HG03139 (cell line): Measurements from ENCODE around the gene TNFRSF1B.
"Not testable (repeated sequence)": the region's sequence is repeated elsewhere in the genome, so short reads cannot be mapped to it uniquely, and the experiment has no call there.

Source experiments
- ATAC-seq: cut with Tn5 transposase; IDR thresholded peaks from one replicate; pipeline ENCODE4 v1.9.1; 2021; ENCODE audit not compliant: unreplicated experiment

The TNFRSF1B gene

DNA sequence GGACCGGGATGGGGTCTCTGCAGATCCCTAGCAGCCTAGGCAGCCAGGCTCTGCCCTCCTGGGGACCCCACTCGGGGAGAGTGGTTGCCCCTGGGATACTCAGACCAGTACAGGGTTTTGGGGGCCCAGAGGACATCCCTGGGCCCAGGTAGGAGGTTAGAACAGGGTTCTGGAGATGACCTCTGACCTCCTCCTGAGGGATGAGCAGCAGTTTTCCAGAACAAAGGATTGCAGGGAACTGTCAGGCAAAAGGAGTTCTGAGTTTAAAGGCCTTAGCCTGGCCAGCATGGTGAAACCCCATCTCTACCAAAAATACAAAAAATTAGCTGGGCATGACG lies 42.7 kb downstream of the TNFRSF1B start:
- ATAC-seq: no peak

GRCh38 chr1:12215118-12215961 lies 48.5 kb downstream of the TNFRSF1B start:
- no peak for ATAC-seq

DNA sequence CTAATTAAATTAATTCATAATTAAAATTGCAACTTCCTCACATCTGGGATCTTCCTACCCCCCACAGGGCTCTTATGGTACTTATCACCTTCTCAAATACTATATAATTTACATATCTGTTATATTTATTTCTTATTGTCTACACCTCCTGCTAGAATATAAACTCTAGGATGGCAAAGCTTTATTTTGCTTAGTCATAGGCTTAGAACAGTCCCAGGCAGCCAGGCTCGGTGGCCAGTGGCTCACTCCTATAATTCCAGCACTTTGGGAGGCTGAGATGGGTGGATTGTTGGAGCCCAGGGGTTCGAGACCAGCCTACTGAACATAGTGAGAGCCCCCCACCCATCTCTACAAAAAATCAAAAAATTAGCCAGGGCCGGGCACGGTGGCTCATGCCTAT lies 53.0 kb downstream of the TNFRSF1B start:
- no peak for ATAC-seq

GRCh38 chr1:12220890-12221289 lies 54.1 kb downstream of the TNFRSF1B start:
- no peak for ATAC-seq

- not testable (repeated sequence) for ATAC-seq
These were observed 55.9 kb downstream of the TNFRSF1B start for GRCh38 chr1:12222700-12223099.

DNA sequence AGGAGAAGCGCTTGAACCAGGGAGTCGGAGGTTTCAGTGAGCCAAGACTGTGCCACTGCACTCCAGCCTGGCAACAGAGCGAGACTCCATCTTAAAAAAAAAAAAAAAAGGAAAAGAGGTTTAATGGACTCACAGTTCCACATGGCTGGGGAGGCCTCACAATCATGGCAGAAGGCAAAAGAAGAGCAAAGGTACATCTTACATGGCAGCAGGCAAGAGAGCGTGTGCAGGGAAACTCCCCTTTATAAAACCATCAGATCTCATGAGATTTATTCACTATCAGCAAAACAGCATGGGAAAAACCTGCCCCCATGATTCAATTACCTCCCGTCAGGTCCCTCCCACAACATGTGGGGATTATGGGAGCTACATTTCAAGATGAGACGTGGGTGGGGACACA lies 57.3 kb downstream of the TNFRSF1B start:
- ATAC-seq: not testable (repeated sequence)

DNA sequence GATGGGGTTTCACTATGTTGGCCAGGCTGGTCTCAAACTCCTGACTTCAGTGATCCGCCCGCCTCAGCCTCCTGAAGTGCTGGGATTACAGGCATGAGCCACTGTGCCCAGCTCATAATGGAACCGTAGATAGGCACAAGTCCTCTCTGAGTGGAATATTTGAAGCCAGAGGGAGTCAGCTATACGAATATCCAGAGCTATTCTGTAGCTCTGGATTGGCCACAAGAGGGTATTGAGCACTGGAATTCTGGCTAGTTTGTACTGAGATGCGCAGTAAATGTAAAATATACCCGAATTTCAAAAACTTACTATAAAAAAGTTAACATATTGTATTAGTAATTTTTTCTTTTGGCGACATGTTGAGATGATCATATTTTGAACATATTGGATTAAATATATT lies 62.2 kb downstream of the TNFRSF1B start:
- ATAC-seq: no peak

DNA sequence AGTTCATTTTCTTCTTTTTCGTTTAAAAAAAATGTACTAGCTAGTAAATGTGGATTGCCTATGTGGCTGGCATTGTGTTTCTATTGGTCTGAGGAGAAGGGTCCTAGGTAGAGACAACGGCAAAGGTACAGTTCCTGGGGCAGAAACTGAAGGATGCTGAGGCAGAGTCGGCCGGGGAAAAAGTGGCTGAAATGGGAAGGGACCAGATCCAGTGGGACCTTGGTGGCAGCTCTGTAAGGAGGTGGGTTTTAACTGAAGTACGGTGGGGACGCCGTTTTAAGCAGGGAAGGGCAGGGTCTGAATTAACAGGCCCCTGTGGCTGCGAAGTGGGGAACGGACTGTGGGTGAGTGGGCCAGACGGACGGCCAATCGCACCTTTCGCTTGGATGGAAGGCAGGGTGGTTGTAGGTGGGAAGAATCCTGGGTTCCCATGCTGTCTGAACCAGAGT lies 62.6 kb downstream of the TNFRSF1B start:
- no peak for ATAC-seq

DNA sequence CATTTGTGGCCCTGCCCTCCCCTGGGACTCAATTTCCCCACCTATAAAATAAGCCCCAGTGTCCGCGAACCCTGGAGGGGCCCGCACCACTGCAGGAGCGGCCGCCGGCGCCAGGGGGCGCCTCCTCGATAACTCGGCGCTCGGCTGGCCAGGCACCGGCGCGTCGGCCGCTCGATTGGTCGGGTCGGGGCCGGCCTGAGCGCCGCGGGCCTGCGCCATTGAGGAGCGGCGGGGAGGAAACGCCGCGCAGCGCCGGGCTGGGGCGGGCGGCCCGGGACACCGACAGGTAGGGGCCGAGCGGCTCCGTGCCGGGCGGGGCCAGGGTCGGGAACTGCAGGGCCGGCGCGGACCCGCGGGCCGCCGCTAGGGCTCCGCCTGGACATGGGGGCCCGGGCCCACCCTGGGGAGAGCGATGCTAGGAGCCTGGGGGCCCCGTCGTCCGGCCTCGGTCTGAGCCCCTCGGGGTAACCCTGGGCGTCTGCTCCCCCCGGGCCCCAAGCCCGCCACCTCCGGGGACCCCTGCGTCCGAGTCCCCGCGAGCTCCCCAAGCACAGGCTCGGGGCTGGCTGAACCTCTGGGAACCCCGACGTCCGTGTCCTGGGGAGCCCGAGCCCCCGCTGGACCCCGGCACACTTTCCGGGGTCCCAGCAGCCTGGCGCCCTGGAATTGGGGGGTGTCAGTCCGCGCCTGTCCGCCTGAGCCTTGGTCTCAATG lies 63.2 kb downstream of the TNFRSF1B start, which contains the start of gene VPS13D:
VPS13D (plus strand) TSS at position 196 of the 714 bp plus-strand sequence. CDS start 4,237 bp downstream, outside the sequence.
- peak; percentile 70 for ATAC-seq

DNA sequence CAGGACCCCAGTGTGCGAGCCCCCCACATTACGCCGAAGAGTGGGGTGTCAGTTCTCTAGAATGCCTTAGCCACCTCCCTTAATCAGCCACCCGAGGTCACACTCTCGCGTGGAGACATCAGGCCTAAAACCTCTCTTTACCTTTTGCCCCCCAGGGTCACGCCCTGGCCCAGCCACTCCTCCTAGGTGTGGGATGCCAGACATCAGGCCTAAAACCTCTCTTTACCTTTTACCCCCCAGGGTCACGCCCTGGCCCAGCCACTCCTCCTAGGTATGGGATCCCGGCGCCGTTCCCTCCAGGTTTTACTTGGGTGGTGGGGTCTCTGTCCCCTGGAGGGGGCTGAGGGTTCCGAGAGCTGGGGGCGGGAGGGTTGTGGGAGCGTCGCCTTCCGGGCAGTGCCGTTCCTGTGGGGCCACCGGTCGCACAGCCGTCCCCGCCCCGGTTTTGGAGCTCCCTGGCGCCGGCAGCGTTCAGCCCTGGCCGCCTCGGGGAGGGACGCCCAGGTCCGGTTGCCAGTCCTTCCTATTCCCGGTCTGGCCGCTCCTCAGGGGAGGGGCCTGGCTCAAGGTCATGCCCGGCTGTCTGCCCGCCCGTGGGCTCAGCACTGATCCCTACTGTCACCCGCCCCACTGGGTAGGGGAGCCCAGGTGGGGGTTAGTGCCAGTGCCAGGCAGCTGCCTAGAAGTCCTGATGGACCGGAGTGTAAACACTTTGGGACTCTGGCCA lies 63.9 kb downstream of the TNFRSF1B start:
- ATAC-seq: no peak

DNA sequence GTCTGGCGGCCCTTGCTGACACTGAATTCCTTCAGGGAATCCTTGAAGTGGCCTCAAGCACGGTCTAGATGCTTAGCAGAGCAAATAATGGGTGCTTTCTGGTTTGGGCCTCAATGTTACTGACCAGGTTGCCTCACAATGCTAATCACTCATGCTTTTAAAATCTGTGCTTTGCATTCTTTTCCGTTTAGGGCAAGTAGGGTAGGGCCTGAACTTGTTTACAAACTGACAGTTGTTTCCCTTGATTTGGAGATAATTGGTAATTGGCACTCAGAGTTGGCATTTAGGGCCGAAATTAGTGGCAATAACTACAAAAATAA lies 64.4 kb downstream of the TNFRSF1B start:
- no peak for ATAC-seq

DNA sequence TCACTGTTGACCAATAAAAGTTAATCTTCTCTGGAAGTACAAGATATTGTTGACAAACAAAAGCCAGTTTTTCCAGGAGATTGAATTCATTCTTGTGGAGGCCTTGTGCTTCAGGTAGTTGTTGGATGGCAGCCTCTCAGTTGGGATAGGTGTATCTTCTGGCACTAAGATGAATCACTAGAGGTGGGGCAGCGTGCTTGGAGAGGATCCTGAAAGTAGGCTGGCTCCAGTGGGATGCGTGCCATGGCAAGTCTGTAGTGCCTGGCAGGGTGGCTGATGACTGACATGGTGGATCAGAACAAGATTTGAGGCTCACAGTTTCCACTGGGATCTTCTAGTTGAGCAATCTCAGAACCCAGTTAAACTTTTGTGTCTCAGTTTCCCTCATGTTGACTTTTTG lies 65.4 kb downstream of the TNFRSF1B start:
- no peak for ATAC-seq

GRCh38 chr1:12244078-12244477 lies 77.3 kb downstream of the TNFRSF1B start:
- ATAC-seq: no peak

DNA sequence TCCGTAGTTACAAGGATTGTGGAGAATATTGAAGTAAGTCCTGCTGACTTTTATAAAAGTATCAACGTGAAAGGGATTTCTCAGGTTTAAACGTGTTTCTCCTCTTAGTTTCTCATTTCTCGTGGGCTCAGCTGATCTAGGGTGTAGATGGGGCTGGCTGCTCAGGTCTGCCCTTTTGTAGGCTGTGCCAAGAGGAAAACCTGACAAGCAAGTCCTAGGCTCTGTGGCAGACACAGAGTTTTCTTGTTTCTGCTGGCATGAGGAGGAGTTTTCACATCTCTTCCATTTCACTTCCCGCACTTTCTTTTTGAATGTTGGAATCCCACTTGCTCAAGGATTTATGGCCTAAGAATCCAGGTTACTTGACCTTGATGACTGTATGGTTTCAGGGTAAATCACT lies 77.8 kb downstream of the TNFRSF1B start:
- ATAC-seq: no peak

GRCh38 chr1:12245116-12245515 lies 78.3 kb downstream of the TNFRSF1B start:
- no peak for ATAC-seq

DNA sequence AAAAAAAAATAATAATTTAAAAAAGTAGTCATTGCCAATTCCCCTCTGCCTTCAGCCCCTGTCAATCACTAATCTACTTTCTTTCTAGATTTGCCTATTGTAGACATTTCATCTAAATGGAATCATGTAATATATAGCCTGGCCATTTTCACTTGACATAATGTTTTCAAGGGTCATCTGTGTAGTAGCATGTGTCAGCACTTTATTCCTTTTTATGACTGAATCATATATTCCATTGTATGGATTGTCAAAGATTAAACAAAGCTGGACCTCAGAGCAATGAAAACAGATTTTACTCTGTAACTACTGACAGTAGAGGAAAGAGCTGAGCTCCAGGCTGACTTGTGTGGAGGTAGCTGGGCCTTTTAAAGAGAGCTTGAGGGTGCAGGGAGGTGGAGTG lies 78.9 kb downstream of the TNFRSF1B start:
- ATAC-seq: no peak

DNA sequence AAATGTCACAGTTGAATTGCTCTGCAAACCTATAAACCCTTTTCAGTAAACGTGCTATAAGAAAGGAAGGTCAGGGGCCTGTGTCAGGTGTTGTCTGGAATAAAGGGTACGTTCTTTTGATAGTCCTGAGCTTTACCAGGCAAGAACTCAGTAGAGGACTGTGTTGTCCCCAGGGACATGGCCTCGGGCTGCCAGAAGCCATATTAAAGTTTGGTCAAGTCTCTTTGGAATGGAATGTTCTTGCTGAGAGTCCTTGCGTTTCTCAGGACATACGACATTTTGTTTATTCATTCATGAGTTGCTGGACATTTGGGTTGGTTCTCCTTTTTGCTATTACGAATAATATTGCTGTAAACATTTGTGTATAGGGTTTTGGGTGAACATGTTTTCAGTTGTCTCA lies 79.8 kb downstream of the TNFRSF1B start:
- ATAC-seq: no peak

GRCh38 chr1:12249181-12249580 lies 82.4 kb downstream of the TNFRSF1B start:
- no peak for ATAC-seq

DNA sequence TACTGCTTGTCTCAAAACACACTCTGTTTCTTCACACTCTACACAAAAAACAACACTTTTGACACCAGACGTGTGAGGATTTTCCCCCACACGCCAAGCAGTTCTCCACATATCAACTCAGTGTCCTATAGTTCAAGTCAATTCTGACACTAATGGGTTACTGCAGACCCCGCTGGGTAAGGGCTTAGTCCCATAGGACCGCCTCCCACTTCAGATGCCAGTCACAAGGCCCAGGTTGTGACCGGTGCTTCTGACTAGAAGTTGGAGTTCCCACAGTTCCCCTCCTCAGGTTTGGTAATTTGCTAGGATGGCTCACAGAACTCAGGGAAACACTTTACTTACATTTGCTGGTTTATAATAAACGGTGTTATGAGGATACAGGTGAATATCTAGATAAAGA lies 83.0 kb downstream of the TNFRSF1B start:
- ATAC-seq: no peak

DNA sequence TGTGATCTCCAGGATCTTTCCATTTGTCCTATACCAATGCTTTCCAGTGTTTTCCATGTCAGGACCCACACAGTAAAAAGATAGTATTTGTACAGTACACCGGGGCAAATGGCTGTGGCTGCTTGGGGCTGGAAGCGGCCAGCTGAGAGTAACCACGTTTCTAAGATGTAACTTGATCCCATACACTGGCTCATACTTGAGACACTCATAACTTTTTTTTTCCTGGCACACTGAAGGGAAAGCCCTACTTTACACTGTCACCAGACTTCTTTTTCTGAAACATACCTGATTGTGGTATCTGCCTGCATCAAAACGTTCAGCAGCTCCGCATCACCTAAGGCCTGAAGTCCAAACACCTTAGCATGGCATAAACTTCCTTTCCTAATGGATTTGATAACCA lies 84.7 kb downstream of the TNFRSF1B start:
- no peak for ATAC-seq

GRCh38 chr1:12255913-12256312 lies 89.1 kb downstream of the TNFRSF1B start:
- ATAC-seq: no peak

DNA sequence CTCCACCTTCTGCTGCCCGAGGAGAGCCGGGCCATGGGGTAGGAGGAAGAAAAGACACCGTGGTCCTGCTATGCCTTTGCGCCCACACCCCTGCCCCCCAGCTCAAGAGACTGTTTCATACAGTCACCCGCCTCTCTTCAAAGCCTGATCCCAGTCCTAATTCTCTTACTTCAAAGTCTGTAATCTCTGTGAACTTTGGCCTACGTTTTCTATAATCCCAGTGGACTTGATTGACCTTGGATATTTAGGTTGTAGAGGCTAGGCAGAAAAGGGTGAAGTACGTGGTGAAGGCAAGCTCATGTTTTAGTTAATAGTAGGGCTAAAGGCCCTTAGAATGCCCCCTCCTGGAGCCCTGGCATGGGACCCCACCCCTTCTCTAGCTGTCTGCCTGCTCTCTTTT lies 91.5 kb downstream of the TNFRSF1B start:
- no peak for ATAC-seq
